ENCODE data around the gene RAB11B.

DNA sequence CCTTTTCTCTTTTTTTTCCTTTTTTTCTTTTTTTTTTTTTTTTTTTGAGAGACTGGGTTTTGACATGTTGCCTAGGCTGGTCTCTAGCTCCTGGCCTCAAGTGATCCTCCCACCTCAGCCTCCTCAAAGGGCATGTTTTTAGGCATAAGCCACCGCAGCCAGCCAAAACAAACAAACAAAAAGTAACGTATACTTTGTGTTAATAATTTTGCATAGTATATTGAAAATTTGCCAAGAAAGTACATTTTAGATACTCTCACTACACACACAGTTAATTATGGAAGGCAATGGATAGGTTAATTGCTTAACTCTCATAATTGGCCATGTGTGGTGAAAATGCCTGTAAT lies 1.6 kb upstream of the RAB11B start:
- TF ChIP-seq, protein P1, sequence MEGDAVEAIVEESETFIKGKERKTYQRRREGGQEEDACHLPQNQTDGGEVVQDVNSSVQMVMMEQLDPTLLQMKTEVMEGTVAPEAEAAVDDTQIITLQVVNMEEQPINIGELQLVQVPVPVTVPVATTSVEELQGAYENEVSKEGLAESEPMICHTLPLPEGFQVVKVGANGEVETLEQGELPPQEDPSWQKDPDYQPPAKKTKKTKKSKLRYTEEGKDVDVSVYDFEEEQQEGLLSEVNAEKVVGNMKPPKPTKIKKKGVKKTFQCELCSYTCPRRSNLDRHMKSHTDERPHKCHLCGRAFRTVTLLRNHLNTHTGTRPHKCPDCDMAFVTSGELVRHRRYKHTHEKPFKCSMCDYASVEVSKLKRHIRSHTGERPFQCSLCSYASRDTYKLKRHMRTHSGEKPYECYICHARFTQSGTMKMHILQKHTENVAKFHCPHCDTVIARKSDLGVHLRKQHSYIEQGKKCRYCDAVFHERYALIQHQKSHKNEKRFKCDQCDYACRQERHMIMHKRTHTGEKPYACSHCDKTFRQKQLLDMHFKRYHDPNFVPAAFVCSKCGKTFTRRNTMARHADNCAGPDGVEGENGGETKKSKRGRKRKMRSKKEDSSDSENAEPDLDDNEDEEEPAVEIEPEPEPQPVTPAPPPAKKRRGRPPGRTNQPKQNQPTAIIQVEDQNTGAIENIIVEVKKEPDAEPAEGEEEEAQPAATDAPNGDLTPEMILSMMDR (IDR thresholded peaks at IDR 0.05), result no peak
- no peak for TF ChIP-seq POLR2A (IDR thresholded peaks at IDR 0.05)

All from Peyer's patch (tissue), 4 donors.